Measurements from ENCODE around the gene CYP27C1. TPM values are rescaled to one million over a fixed set of nuclear protein-coding genes. Genes with fewer than 3 reads are reported as not detected.

CYP27C1 gene
- total RNA-seq, 1 donor from 2014 or later = 4.5 TPM

GRCh38 chr2:127181851-127182250, 38.2 kb downstream of the CYP27C1 start:
- Mint-ChIP-seq H3K27me3 (ENCODE audit: low read depth) (no peaks in the 10 kb centered on the region), H3K4me1 (peaks cover 1% of the 10 kb centered on the region), H3K36me3 (peaks cover 6% of the 10 kb centered on the region), H3K9me3 (peaks cover 21% of the 10 kb centered on the region), H3K4me3 (no peak overlapping the region), H3K27ac (no peak overlapping the region)
- DNase-seq (ENCODE audit: low spot score in 2 of 2, unreplicated experiment in 2 of 2) = no peak
- TF ChIP-seq CTCF (IDR thresholded peaks at IDR 0.05; ENCODE audit: unreplicated experiment) = no peak

- Mint-ChIP-seq H3K27ac (no peak overlapping the region), H3K27me3 (ENCODE audit: low read depth) (no peaks in the 10 kb centered on the region), H3K4me1 (peaks cover 18% of the 10 kb centered on the region), H3K36me3 (peaks cover 6% of the 10 kb centered on the region), H3K9me3 (peaks cover 21% of the 10 kb centered on the region), H3K4me3 (no peak overlapping the region)
- TF ChIP-seq CTCF (IDR thresholded peaks at IDR 0.05; ENCODE audit: unreplicated experiment) = no peak
- DNase-seq (ENCODE audit: low spot score in 2 of 2, unreplicated experiment in 2 of 2) = no peak
Measured at GRCh38 chr2:127179766-127180165, 40.3 kb downstream of the CYP27C1 start.

GRCh38 chr2:127177617-127178263, 42.4 kb downstream of the CYP27C1 start:
- no peaks in the 10 kb centered on the region for H3K27me3 Mint-ChIP-seq (ENCODE audit: low read depth)
- no peak overlapping the region for H3K4me3 Mint-ChIP-seq
- H3K9me3 Mint-ChIP-seq = peaks cover 21% of the 10 kb centered on the region
- H3K36me3 Mint-ChIP-seq = peaks cover 6% of the 10 kb centered on the region
- no peak for DNase-seq (ENCODE audit: low spot score in 2 of 2, unreplicated experiment in 2 of 2)
- H3K27ac Mint-ChIP-seq = peak overlapping the region; percentile 43
- TF ChIP-seq CTCF (IDR thresholded peaks at IDR 0.05; ENCODE audit: unreplicated experiment) = no peak
- peaks cover 22% of the 10 kb centered on the region for H3K4me1 Mint-ChIP-seq

GRCh38 chr2:127176371-127177311, 43.5 kb downstream of the CYP27C1 start:
- no peaks in the 10 kb centered on the region for H3K27me3 Mint-ChIP-seq (ENCODE audit: low read depth)
- DNase-seq (ENCODE audit: low spot score in 2 of 2, unreplicated experiment in 2 of 2) = no peak
- H3K9me3 Mint-ChIP-seq = peaks cover 21% of the 10 kb centered on the region
- peaks cover 22% of the 10 kb centered on the region for H3K4me1 Mint-ChIP-seq
- peak overlapping the region; percentile 76 for H3K27ac Mint-ChIP-seq
- H3K4me3 Mint-ChIP-seq = no peak overlapping the region
- peaks cover 6% of the 10 kb centered on the region for H3K36me3 Mint-ChIP-seq
- no peak for TF ChIP-seq CTCF (IDR thresholded peaks at IDR 0.05; ENCODE audit: unreplicated experiment)

- Mint-ChIP-seq H3K4me3 (no peak overlapping the region), H3K36me3 (peaks cover 6% of the 10 kb centered on the region), H3K9me3 (peaks cover 21% of the 10 kb centered on the region), H3K4me1 (peaks cover 22% of the 10 kb centered on the region), H3K27ac (peak overlapping the region; percentile 76), H3K27me3 (ENCODE audit: low read depth) (no peaks in the 10 kb centered on the region)
- no peak for TF ChIP-seq CTCF (IDR thresholded peaks at IDR 0.05; ENCODE audit: unreplicated experiment)
- DNase-seq (ENCODE audit: low spot score in 2 of 2, unreplicated experiment in 2 of 2) = no peak
Measured at GRCh38 chr2:127175751-127176354, 44.2 kb downstream of the CYP27C1 start.

All from mesothelial cell of epicardium (in vitro differentiated cells).